HUES48 (cell line): ENCODE measurements around the gene KIF26B.

Experiments
- H3K27ac ChIP-seq: one replicate; pipeline ENCODE4 v1.7.0; 2013; ENCODE audit warnings: low read depth, low read length, inconsistent platforms
- H3K27me3 ChIP-seq: 2 replicates; pipeline ENCODE4 v1.6.1; 2013; ENCODE audit warnings: mild to moderate bottlenecking, low read length; ENCODE audit not compliant: control insufficient read depth, insufficient read depth
- H3K36me3 ChIP-seq: 2 replicates; pipeline ENCODE4 v1.6.1; 2013; ENCODE audit warnings: low read length; ENCODE audit not compliant: control insufficient read depth, insufficient read depth
- H3K4me1 ChIP-seq: 2 replicates; pipeline ENCODE4 v1.6.1; 2013; ENCODE audit warnings: mild to moderate bottlenecking, low read length; ENCODE audit not compliant: control insufficient read depth, insufficient read depth
- H3K4me3 ChIP-seq: 2 replicates; pipeline ENCODE4 v1.5.1; 2013; ENCODE audit warnings: mild to moderate bottlenecking, low read depth, low read length
- H3K9ac ChIP-seq: 2 replicates; pipeline ENCODE4 v1.6.1; 2013; ENCODE audit warnings: mild to moderate bottlenecking, low read depth, low read length, moderate library complexity
- H3K9me3 ChIP-seq: 2 replicates; pipeline ENCODE4 v1.6.1; 2013; ENCODE audit warnings: low read length; ENCODE audit not compliant: control insufficient read depth, insufficient read depth

KIF26B gene

GRCh38 chr1:245550720-245551043 lies 395.9 kb downstream of the KIF26B start:
- H3K36me3 ChIP-seq, result no peaks in the 10 kb centered on the region
- no peaks in the 10 kb centered on the region for H3K9me3 ChIP-seq
- no peak overlapping the region for H3K9ac ChIP-seq
- no peaks in the 10 kb centered on the region for H3K27me3 ChIP-seq
- H3K4me1 ChIP-seq, result peaks cover 14% of the 10 kb centered on the region
- no peak overlapping the region for H3K4me3 ChIP-seq
- H3K27ac ChIP-seq, result no peak overlapping the region

GRCh38 chr1:245551536-245551935 lies 396.8 kb downstream of the KIF26B start:
- peaks cover 14% of the 10 kb centered on the region for H3K4me1 ChIP-seq
- H3K9me3 ChIP-seq, result no peaks in the 10 kb centered on the region
- no peak overlapping the region for H3K27ac ChIP-seq
- H3K27me3 ChIP-seq, result no peaks in the 10 kb centered on the region
- no peak overlapping the region for H3K4me3 ChIP-seq
- H3K36me3 ChIP-seq, result no peaks in the 10 kb centered on the region
- no peak overlapping the region for H3K9ac ChIP-seq

- no peak overlapping the region for H3K9ac ChIP-seq
- H3K27ac ChIP-seq, result no peak overlapping the region
- H3K4me3 ChIP-seq, result no peak overlapping the region
- no peaks in the 10 kb centered on the region for H3K9me3 ChIP-seq
- no peaks in the 10 kb centered on the region for H3K36me3 ChIP-seq
- peaks cover 14% of the 10 kb centered on the region for H3K4me1 ChIP-seq
- H3K27me3 ChIP-seq, result no peaks in the 10 kb centered on the region
These were observed 397.5 kb downstream of the KIF26B start for GRCh38 chr1:245552331-245552730.

GRCh38 chr1:245556057-245556456 lies 401.3 kb downstream of the KIF26B start:
- H3K27ac ChIP-seq, result no peak overlapping the region
- no peak overlapping the region for H3K4me3 ChIP-seq
- H3K9ac ChIP-seq, result no peak overlapping the region
- H3K9me3 ChIP-seq, result no peaks in the 10 kb centered on the region
- peaks cover 9% of the 10 kb centered on the region for H3K4me1 ChIP-seq
- H3K36me3 ChIP-seq, result no peaks in the 10 kb centered on the region
- H3K27me3 ChIP-seq, result no peaks in the 10 kb centered on the region

- H3K9ac ChIP-seq, result no peak overlapping the region
- H3K27me3 ChIP-seq, result no peaks in the 10 kb centered on the region
- no peak overlapping the region for H3K4me3 ChIP-seq
These were observed 403.3 kb downstream of the KIF26B start for GRCh38 chr1:245558069-245558468.

DNA sequence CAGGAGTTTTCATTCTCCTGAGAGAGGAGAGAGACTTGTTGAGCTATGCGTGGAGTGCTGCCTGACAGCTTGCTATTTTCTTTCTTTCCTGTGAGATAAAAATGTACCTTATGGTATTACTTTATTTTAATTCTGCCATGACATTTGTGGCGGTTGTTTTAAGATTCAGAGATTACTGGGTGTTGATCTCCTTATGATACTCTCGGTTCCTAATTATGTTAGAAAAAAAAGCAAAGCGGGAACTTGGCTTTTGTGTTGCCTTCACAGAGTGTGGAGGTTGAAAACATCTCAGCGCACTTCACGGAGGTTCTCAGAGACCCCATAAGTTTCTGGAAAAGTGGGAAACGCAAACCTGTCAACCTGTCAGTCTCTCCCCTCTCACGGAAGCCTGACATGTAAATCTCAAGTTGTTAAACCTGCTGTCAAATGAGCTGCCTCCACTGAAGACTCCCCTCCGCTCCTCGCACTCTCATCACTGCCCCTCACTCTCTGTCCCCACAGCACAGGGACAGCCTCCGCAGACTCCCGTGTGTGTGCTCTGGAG lies 405.6 kb downstream of the KIF26B start:
- H3K36me3 ChIP-seq, result no peaks in the 10 kb centered on the region
- no peak overlapping the region for H3K4me3 ChIP-seq
- H3K4me1 ChIP-seq, result 0 out of 2 replicates have a peak, but pooled peaks cover under 1% of the 10 kb centered on the region
- no peaks in the 10 kb centered on the region for H3K9me3 ChIP-seq
- H3K27ac ChIP-seq, result no peak overlapping the region
- H3K27me3 ChIP-seq, result no peaks in the 10 kb centered on the region
- no peak overlapping the region for H3K9ac ChIP-seq

More at GRCh38 chr1:245558069-245558468, 403.3 kb downstream of the KIF26B start:
- Histone ChIP-seq H3K4me1 (peaks cover 9% of the 10 kb centered on the region), H3K27ac (no peak overlapping the region), H3K9me3 (no peaks in the 10 kb centered on the region), H3K36me3 (no peaks in the 10 kb centered on the region)

DNA sequence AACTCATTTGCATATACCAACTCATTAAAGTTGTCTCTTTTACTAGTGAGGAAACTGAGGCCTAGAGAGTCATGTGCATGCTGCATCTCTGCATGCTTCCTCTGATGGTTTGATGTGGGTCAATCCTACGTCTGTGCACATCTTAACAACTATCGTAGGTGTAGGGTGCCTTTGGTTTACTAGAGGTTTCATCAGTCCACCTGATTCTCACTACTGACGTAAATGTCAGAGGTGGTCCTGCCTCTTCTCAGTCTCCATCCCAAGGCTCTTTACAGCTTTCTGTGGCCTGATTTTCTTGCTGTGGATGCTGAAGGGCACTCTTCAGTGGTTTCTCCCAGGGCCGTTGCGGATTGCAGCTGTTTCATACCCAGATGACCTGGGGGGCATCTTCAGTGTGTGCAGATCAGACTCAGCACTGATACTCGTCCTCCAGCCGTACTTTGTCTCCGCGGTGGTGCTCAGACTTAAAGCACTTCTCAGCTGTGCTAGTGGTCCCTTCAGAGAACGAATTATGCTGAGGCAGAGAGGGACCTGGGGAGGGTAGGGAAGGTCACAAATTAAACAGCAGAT lies 407.0 kb downstream of the KIF26B start:
- H3K27me3 ChIP-seq, result no peaks in the 10 kb centered on the region
- no peak overlapping the region for H3K9ac ChIP-seq
- no peak overlapping the region for H3K27ac ChIP-seq
- no peaks in the 10 kb centered on the region for H3K4me1 ChIP-seq
- no peaks in the 10 kb centered on the region for H3K9me3 ChIP-seq
- no peaks in the 10 kb centered on the region for H3K36me3 ChIP-seq
- H3K4me3 ChIP-seq, result no peak overlapping the region

GRCh38 chr1:245566134-245566533 lies 411.3 kb downstream of the KIF26B start:
- Histone ChIP-seq H3K27me3 (no peaks in the 10 kb centered on the region), H3K36me3 (no peaks in the 10 kb centered on the region), H3K9ac (no peak overlapping the region), H3K4me1 (no peaks in the 10 kb centered on the region), H3K9me3 (no peaks in the 10 kb centered on the region), H3K4me3 (no peak overlapping the region), H3K27ac (no peak overlapping the region)

DNA sequence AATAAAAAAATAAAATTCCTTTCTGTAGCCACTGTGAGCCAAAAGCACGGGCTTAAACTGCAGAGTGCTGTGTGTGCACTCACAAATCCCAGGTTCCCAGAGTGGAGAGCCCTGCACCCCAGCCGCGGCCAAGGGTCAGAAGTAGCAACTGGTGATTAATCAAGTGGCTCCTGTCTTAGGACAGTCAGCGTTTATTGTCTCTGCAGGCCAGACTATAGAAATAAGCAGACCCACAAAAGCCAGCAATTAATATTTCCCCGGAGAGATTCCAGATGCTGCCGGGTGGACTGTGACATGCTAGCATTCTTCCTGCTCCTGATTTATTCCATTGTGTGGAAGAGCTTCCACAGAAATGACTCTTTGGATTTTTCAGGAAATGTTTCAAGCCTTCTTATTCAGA lies 412.2 kb downstream of the KIF26B start:
- H3K4me3 ChIP-seq, result no peak overlapping the region
- H3K9ac ChIP-seq, result no peak overlapping the region
- no peaks in the 10 kb centered on the region for H3K9me3 ChIP-seq
- no peaks in the 10 kb centered on the region for H3K36me3 ChIP-seq
- no peak overlapping the region for H3K27ac ChIP-seq
- H3K27me3 ChIP-seq, result no peaks in the 10 kb centered on the region
- H3K4me1 ChIP-seq, result no peaks in the 10 kb centered on the region

- Histone ChIP-seq H3K27me3 (no peaks in the 10 kb centered on the region), H3K4me3 (no peak overlapping the region), H3K36me3 (no peaks in the 10 kb centered on the region), H3K4me1 (no peaks in the 10 kb centered on the region), H3K27ac (no peak overlapping the region), H3K9me3 (no peaks in the 10 kb centered on the region), H3K9ac (no peak overlapping the region)
These were observed 417.1 kb downstream of the KIF26B start for GRCh38 chr1:245571815-245572294.

- Histone ChIP-seq H3K9me3 (no peaks in the 10 kb centered on the region), H3K4me3 (no peak overlapping the region), H3K27ac (no peak overlapping the region), H3K36me3 (no peaks in the 10 kb centered on the region), H3K27me3 (no peaks in the 10 kb centered on the region), H3K9ac (no peak overlapping the region), H3K4me1 (no peaks in the 10 kb centered on the region)
These were observed 417.9 kb downstream of the KIF26B start for GRCh38 chr1:245572709-245573108.
